ENCODE data around the gene MAEA. TPM values are rescaled to one million over a fixed set of nuclear protein-coding genes. Genes with fewer than 3 reads are reported as not detected.

The MAEA gene
- total and polyA plus RNA-seq, 2 of the 8 experiments (the other 6 are each of a cell fraction or from before 2014, with no cell fraction given): 75.8 to 133 TPM

GRCh38 chr4:1368421-1369090, 78.9 kb downstream of the MAEA start (continued):
- TF ChIP-seq TEAD4 (IDR thresholded peaks at IDR 0.05; ENCODE audit: low read depth, low read length) (no peak), SP2 (IDR thresholded peaks at IDR 0.05; ENCODE audit: low read length) (no peak), NANOG (IDR thresholded peaks at IDR 0.05; ENCODE audit: insufficient read depth, low read depth, low read length, poor library complexity, severe bottlenecking) (no peak), E2F6 (IDR thresholded peaks at IDR 0.05) (no peak), MAFK (IDR thresholded peaks at IDR 0.05; ENCODE audit: low read depth, low read length) (no peak), CHD1 (IDR thresholded peaks at IDR 0.05; ENCODE audit: low read depth, low read length) (no peak), CREB1 (IDR thresholded peaks at IDR 0.05) (no peak), YY1 (IDR thresholded peaks at IDR 0.05; ENCODE audit: low read depth, low read length) (no peak)

Data from H1 (cell line).